ENCODE measurements around the gene TMEM53. TPM values are rescaled to one million over a fixed set of nuclear protein-coding genes. Genes with fewer than 3 reads are reported as not detected.
A peak's percentile ranks its signal among the peaks of the same experiment; 100 is the strongest.

The TMEM53 gene
- total RNA-seq, 1 donor from 2014 or later = 7.3 TPM

GRCh38 chr1:44652445-44653106, 21.7 kb downstream of the TMEM53 start:
- no peak overlapping the region for H3K4me3 ChIP-seq (ENCODE audit: insufficient read depth, low read depth, low read length)

GRCh38 chr1:44651069-44651468, 23.2 kb downstream of the TMEM53 start:
- Mint-ChIP-seq H3K27me3 (ENCODE audit: low read depth, unreplicated experiment) (no peaks in the 10 kb centered on the region), H3K36me3 (ENCODE audit: low read depth, unreplicated experiment) (peaks cover 18% of the 10 kb centered on the region)
- no peak overlapping the region for H3K27ac ChIP-seq (ENCODE audit: low read depth, low read length)

More at GRCh38 chr1:44652445-44653106, 21.7 kb downstream of the TMEM53 start:
- H3K9ac ChIP-seq (ENCODE audit: low read length) = no peak overlapping the region
- peak; percentile 95 for TF ChIP-seq CTCF (IDR thresholded peaks at IDR 0.05; ENCODE audit: insufficient read depth, low read depth, low read length)
- no peak for TF ChIP-seq EZH2 (IDR thresholded peaks at IDR 0.05; ENCODE audit: insufficient read depth, low read length)
- H3K4me2 ChIP-seq (ENCODE audit: low read length) = no peak overlapping the region
- H3K27ac ChIP-seq (ENCODE audit: low read depth, low read length) = no peak overlapping the region
- H3K4me1 Mint-ChIP-seq (ENCODE audit: low read depth, unreplicated experiment) = peaks cover 6% of the 10 kb centered on the region
- H4K20me1 ChIP-seq (ENCODE audit: insufficient read depth, low read length) = peaks cover 27% of the 10 kb centered on the region
- no peaks in the 10 kb centered on the region for H3K4me1 ChIP-seq (ENCODE audit: insufficient read depth, low read length)
- FAIRE-seq (peak; percentile 37), DNase-seq (ENCODE audit: low read depth) (no peak)
- no peaks in the 10 kb centered on the region for H3K27me3 ChIP-seq (ENCODE audit: insufficient read depth, low read length)
- no peaks in the 10 kb centered on the region for H3K79me2 ChIP-seq (ENCODE audit: insufficient read depth, low read length)
- H3K4me3 Mint-ChIP-seq (ENCODE audit: unreplicated experiment) = no peak overlapping the region
- H3K27me3 Mint-ChIP-seq (ENCODE audit: low read depth, unreplicated experiment) = no peaks in the 10 kb centered on the region
- H3K9me3 Mint-ChIP-seq (ENCODE audit: unreplicated experiment) = no peaks in the 10 kb centered on the region
- H2AFZ ChIP-seq (ENCODE audit: low read depth, low read length) = no peak overlapping the region
- H3K27ac Mint-ChIP-seq (ENCODE audit: unreplicated experiment) = no peak overlapping the region
- H3K36me3 Mint-ChIP-seq (ENCODE audit: low read depth, unreplicated experiment) = peaks cover 17% of the 10 kb centered on the region
- H3K9me3 ChIP-seq (ENCODE audit: insufficient read depth, low read depth, low read length) = no peaks in the 10 kb centered on the region
- H3K36me3 ChIP-seq (ENCODE audit: insufficient read depth, low read length) = peaks cover 3% of the 10 kb centered on the region

More at GRCh38 chr1:44651069-44651468, 23.2 kb downstream of the TMEM53 start:
- H3K4me2 ChIP-seq (ENCODE audit: low read length) = no peak overlapping the region
- DNase-seq (ENCODE audit: low read depth) (no peak), FAIRE-seq (no peak)
- H2AFZ ChIP-seq (ENCODE audit: low read depth, low read length) = no peak overlapping the region
- H3K36me3 ChIP-seq (ENCODE audit: insufficient read depth, low read length) = peaks cover 5% of the 10 kb centered on the region
- no peaks in the 10 kb centered on the region for H3K27me3 ChIP-seq (ENCODE audit: insufficient read depth, low read length)
- Mint-ChIP-seq H3K4me3 (ENCODE audit: unreplicated experiment) (no peak overlapping the region), H3K9me3 (ENCODE audit: unreplicated experiment) (no peaks in the 10 kb centered on the region), H3K27ac (ENCODE audit: unreplicated experiment) (no peak overlapping the region), H3K4me1 (ENCODE audit: low read depth, unreplicated experiment) (peaks cover 6% of the 10 kb centered on the region)
- no peak overlapping the region for H3K9ac ChIP-seq (ENCODE audit: low read length)
- H3K9me3 ChIP-seq (ENCODE audit: insufficient read depth, low read depth, low read length) = no peaks in the 10 kb centered on the region
- peaks cover 35% of the 10 kb centered on the region for H4K20me1 ChIP-seq (ENCODE audit: insufficient read depth, low read length)
- no peak for TF ChIP-seq CTCF (IDR thresholded peaks at IDR 0.05; ENCODE audit: insufficient read depth, low read depth, low read length)
- no peak for TF ChIP-seq EZH2 (IDR thresholded peaks at IDR 0.05; ENCODE audit: insufficient read depth, low read length)
- H3K4me3 ChIP-seq (ENCODE audit: insufficient read depth, low read depth, low read length) = no peak overlapping the region
- H3K79me2 ChIP-seq (ENCODE audit: insufficient read depth, low read length) = no peaks in the 10 kb centered on the region
- no peaks in the 10 kb centered on the region for H3K4me1 ChIP-seq (ENCODE audit: insufficient read depth, low read length)

Measured in astrocyte (in vitro differentiated cells and primary cell).